B cell (primary cell): ENCODE results near the gene TRIAP1.

Source experiments
- CTCF ChIP-seq: fragments of 200-600 bp; IDR thresholded peaks from one replicate; pipeline ENCODE4 v1.8.0; 2022; ENCODE audit warnings: antibody characterized with exemption, mild to moderate bottlenecking
- EZH2 ChIP-seq: IDR thresholded peaks from 2 replicates; pipeline ENCODE4 v1.6.1; 2012; ENCODE audit warnings: borderline replicate concordance, low read depth, mild to moderate bottlenecking, moderate library complexity, low read length; ENCODE audit not compliant: insufficient read depth, poor library complexity, severe bottlenecking

DNA sequence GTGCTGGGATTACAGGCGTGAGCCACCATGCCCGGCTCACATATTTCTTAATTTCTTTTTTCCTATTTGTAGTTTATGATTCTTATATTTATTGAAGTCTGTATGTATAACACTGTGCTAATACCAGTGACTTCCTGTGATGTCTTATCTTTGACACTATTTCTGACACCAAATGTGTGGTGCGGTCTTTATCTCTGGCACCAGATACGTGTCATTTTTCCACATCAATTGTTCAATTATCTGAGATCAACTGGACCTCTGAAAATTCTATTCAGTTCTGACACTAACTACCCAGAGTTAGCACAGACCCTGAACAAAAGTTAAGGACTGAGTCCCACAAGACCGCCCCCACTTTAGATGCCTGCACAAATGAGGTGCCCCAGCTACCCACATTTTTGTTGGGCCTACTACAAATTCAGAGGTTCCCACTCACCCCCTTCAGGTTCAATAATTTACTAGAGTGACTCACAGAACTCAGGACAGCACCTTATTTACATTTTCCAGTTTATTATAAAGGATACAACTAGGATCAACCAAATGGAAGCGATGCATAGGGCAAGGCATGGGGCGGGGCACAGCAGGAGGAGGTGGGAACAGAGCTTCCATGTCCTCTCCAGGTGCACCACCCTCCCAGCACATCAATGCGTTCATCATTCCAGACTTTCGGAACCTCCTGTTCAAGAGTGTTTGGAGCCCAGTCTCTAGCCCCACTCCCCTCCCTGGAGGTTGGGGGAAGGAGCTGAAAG is 35.0 kb upstream of the TRIAP1 start:
- TF ChIP-seq CTCF (no peak), EZH2 (no peak)
